ENCODE results near the gene CDK10. TPM values are rescaled to one million over a fixed set of nuclear protein-coding genes. Genes with fewer than 3 reads are reported as not detected.

CDK10 gene
- total RNA-seq, 4 donors from 2014 or later: 20.8 to 45.1 (median 25.7) TPM

GRCh38 chr16:89733792-89734191 lies 47.3 kb downstream of the CDK10 start:
- Histone ChIP-seq H3K4me1 (no peaks in the 10 kb centered on the region), H3K36me3 (peaks cover 89 to 100% (median 100%) of the 10 kb centered on the region in 4 donors), H3K9me3 (no peaks in the 10 kb centered on the region), H3K27ac (replicated peaks in 1 of 4) (no peak overlapping the region), H3K27me3 (no peaks in the 10 kb centered on the region), H3K4me3 (no peak overlapping the region)
- WGBS: 87% methylated on average over 11 of the region's 21 CpGs
- TF ChIP-seq EP300 (IDR thresholded peaks at IDR 0.05) (no peak), POLR2A (IDR thresholded peaks at IDR 0.05; ENCODE audit: low read depth) (no peak), CTCF (IDR thresholded peaks at IDR 0.05) (no peak), POLR2AphosphoS5 (IDR thresholded peaks at IDR 0.05) (no peak)
- intact Hi-C loops (cut with DNase I): no loop called here
- no peak for DNase-seq (ENCODE audit: extremely low spot score)

GRCh38 chr16:89736554-89736953 lies 50.1 kb downstream of the CDK10 start:
- H3K9me3 ChIP-seq: no peaks in the 10 kb centered on the region
- H3K27ac ChIP-seq (replicated peaks in 1 of 4): no peak overlapping the region
- H3K4me3 ChIP-seq: no peak overlapping the region
- 100% methylated on average over 3 of the region's 3 CpGs for WGBS
- intact Hi-C loops (cut with DNase I): no loop called here
- no peaks in the 10 kb centered on the region for H3K4me1 ChIP-seq
- no peak for DNase-seq (ENCODE audit: extremely low spot score)
- TF ChIP-seq POLR2A (IDR thresholded peaks at IDR 0.05; ENCODE audit: low read depth) (no peak), CTCF (IDR thresholded peaks at IDR 0.05) (no peak), POLR2AphosphoS5 (IDR thresholded peaks at IDR 0.05) (no peak), EP300 (IDR thresholded peaks at IDR 0.05) (no peak)
- H3K36me3 ChIP-seq: peaks cover 75 to 100% (median 96%) of the 10 kb centered on the region in 4 donors
- H3K27me3 ChIP-seq: no peaks in the 10 kb centered on the region

GRCh38 chr16:89737341-89738071 lies 51.0 kb downstream of the CDK10 start:
- intact Hi-C loops (cut with DNase I): no loop called here
- TF ChIP-seq POLR2A (IDR thresholded peaks at IDR 0.05; ENCODE audit: low read depth) (no peak), EP300 (IDR thresholded peaks at IDR 0.05) (no peak), CTCF (IDR thresholded peaks at IDR 0.05) (no peak), POLR2AphosphoS5 (IDR thresholded peaks at IDR 0.05) (no peak)
- Histone ChIP-seq H3K9me3 (no peaks in the 10 kb centered on the region), H3K27ac (replicated peaks in 1 of 4) (no peak overlapping the region), H3K36me3 (peaks cover 66 to 94% (median 86%) of the 10 kb centered on the region in 4 donors), H3K27me3 (no peaks in the 10 kb centered on the region), H3K4me3 (no peak overlapping the region), H3K4me1 (no peaks in the 10 kb centered on the region)
- DNase-seq (ENCODE audit: extremely low spot score): no peak
- 94% methylated on average over 20 of the region's 20 CpGs for WGBS

- intact Hi-C loops (cut with DNase I): no loop called here
- no peaks in the 10 kb centered on the region for H3K4me1 ChIP-seq
- H3K36me3 ChIP-seq: peaks cover 64 to 89% (median 81%) of the 10 kb centered on the region in 4 donors
- no peak overlapping the region for H3K27ac ChIP-seq (replicated peaks in 1 of 4)
- H3K4me3 ChIP-seq: no peak overlapping the region
- WGBS: 85% methylated on average over 8 of the region's 14 CpGs
- no peaks in the 10 kb centered on the region for H3K27me3 ChIP-seq
- TF ChIP-seq EP300 (IDR thresholded peaks at IDR 0.05) (no peak), POLR2A (IDR thresholded peaks at IDR 0.05; ENCODE audit: low read depth) (no peak), POLR2AphosphoS5 (IDR thresholded peaks at IDR 0.05) (no peak), CTCF (IDR thresholded peaks at IDR 0.05) (no peak)
- no peak for DNase-seq (ENCODE audit: extremely low spot score)
- H3K9me3 ChIP-seq: no peaks in the 10 kb centered on the region
Measured at GRCh38 chr16:89738072-89738377, 51.5 kb downstream of the CDK10 start.

Data from esophagus muscularis mucosa (tissue), 4 donors.